Central memory CD8-positive, alpha-beta T cell (primary cell): ENCODE measurements around the gene SH2D6.
A peak's percentile ranks its signal among the peaks of the same experiment; 100 is the strongest.
"Not testable (repeated sequence)": the region's sequence is repeated elsewhere in the genome, so short reads cannot be mapped to it uniquely, and the experiment has no call there.

ENCODE experiments used
- ATAC-seq: fragments of 150-1000 bp; cut with Tn5 transposase; replicated peaks from 2 replicates; pipeline ENCODE4 v1.10.0; 2022; ENCODE audit warnings: mild to moderate bottlenecking, moderate FRiP score, moderate number of reproducible peaks; ENCODE audit not compliant: poor library complexity, severe bottlenecking; ENCODE audit errors: extremely low read depth
- DNase-seq, 2 donors: peaks; one replicate each; pipeline ENCODE4 v3.0.0; 2021; ENCODE audit warnings: low spot score in 2 of 2
- H3K27ac Mint-ChIP-seq: one replicate; pipeline ENCODE4 v1.8.0; 2022; ENCODE audit warnings: low read depth, mild to moderate bottlenecking, moderate library complexity, mixed read lengths
- H3K27me3 Mint-ChIP-seq: one replicate; pipeline ENCODE4 v1.8.0; 2022; ENCODE audit warnings: mixed read lengths
- H3K36me3 Mint-ChIP-seq: one replicate; pipeline ENCODE4 v1.8.0; 2022; ENCODE audit warnings: mild to moderate bottlenecking, moderate library complexity, mixed read lengths; ENCODE audit not compliant: insufficient read depth
- H3K4me1 Mint-ChIP-seq: one replicate; pipeline ENCODE4 v1.8.0; 2022; ENCODE audit warnings: mixed read lengths
- H3K4me3 Mint-ChIP-seq: one replicate; pipeline ENCODE4 v1.8.0; 2022; ENCODE audit warnings: mild to moderate bottlenecking, moderate library complexity, mixed read lengths
- H3K9me3 Mint-ChIP-seq: one replicate; pipeline ENCODE4 v1.8.0; 2022; ENCODE audit warnings: mixed read lengths

The SH2D6 gene

DNA sequence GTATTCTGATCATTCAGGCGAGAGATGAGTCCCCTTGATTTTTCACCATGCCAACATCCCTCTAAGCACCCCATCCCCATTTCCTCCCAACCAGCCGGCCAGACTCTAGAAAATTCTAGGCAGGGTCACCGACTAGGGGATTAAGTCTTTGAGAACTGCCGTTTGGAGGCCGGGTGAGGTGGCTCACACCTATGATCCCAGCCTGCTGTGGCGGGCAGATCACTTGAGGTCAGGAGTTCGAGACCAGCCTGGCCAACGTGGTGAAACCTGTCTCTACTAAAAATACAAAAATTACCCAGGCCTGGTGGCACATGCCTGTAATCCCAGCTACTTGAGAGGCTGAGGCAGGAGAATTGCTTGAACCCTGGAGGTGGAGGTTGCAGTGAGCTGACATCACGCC is 21.1 kb downstream of the SH2D6 start:
- not testable (repeated sequence) for DNase-seq, H3K4me3 Mint-ChIP-seq, ATAC-seq, H3K27me3 Mint-ChIP-seq, H3K9me3 Mint-ChIP-seq, H3K36me3 Mint-ChIP-seq
- H3K27ac Mint-ChIP-seq: peak overlapping the region; percentile 32
- peaks cover 19% of the 10 kb centered on the region for H3K4me1 Mint-ChIP-seq

- peak overlapping the region; percentile 32 for H3K27ac Mint-ChIP-seq
- H3K36me3 Mint-ChIP-seq: peaks cover 4% of the 10 kb centered on the region
- no peaks in the 10 kb centered on the region for H3K27me3 Mint-ChIP-seq
- DNase-seq: no peak
- H3K4me3 Mint-ChIP-seq: no peak overlapping the region
- H3K9me3 Mint-ChIP-seq: no peaks in the 10 kb centered on the region
- ATAC-seq: no peak
- H3K4me1 Mint-ChIP-seq: peaks cover 19% of the 10 kb centered on the region
These were observed 21.5 kb downstream of the SH2D6 start for GRCh38 chr2:85439986-85440385.

DNA sequence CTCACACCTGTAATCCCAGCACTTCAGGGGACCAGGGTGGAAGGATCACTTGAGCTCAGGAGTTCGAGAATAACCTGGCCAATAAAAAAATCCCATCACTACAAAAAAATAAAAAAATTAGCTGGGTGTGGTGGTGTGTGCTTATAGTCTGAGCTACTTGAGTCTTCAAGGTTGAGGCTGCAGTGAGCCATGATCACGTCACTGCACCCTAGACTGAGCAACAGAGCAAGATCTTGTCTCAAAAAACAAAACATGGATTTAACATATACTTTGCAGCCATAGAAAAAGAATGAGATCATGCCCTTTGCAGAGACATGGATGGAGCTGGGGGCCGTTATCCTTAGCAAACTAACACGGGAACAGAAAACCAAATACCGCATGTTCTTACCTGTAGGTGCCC is 22.2 kb downstream of the SH2D6 start:
- H3K27ac Mint-ChIP-seq: no peak overlapping the region
- ATAC-seq (no peak), DNase-seq (no peak)
- H3K27me3 Mint-ChIP-seq: no peaks in the 10 kb centered on the region
- H3K4me3 Mint-ChIP-seq: no peak overlapping the region
- peaks cover 4% of the 10 kb centered on the region for H3K36me3 Mint-ChIP-seq
- no peaks in the 10 kb centered on the region for H3K9me3 Mint-ChIP-seq
- H3K4me1 Mint-ChIP-seq: peaks cover 19% of the 10 kb centered on the region

GRCh38 chr2:85441864-85442263 is 23.4 kb downstream of the SH2D6 start:
- Mint-ChIP-seq H3K4me3 (no peak overlapping the region), H3K36me3 (peaks cover 6% of the 10 kb centered on the region), H3K27ac (no peak overlapping the region), H3K4me1 (peaks cover 12% of the 10 kb centered on the region), H3K27me3 (no peaks in the 10 kb centered on the region), H3K9me3 (no peaks in the 10 kb centered on the region)
- DNase-seq (no peak), ATAC-seq (no peak)

DNA sequence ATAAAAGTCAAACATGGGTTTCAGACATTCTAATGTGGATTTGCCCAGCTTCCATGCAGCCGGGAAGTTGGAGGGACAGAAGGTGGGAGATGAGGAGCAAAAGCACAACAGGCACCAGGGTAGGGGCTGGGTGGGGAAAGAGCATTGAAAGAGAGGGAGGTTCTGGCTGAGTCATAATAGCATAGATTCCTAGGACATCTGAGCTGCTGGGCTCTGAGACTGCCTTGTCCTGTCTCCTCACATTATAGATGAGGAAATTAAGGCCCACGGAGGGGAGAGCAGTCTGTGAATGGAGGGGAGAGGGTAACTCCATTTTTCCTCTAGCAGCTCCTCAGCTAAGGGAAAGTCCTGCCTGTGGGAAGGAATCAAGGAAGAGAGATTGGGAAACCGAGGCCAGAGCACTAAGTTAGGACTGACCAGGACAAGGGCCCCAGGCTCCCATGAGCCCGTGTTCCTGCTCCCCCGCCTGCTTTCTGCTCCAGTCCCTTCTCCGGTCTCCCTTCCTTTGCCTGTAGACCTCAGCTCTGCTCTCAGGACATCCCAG is 26.2 kb downstream of the SH2D6 start:
- Mint-ChIP-seq H3K4me1 (no peaks in the 10 kb centered on the region), H3K36me3 (peaks cover 3% of the 10 kb centered on the region), H3K27me3 (no peaks in the 10 kb centered on the region), H3K4me3 (no peak overlapping the region), H3K9me3 (no peaks in the 10 kb centered on the region), H3K27ac (no peak overlapping the region)
- no peak for ATAC-seq
- no peak for DNase-seq

DNA sequence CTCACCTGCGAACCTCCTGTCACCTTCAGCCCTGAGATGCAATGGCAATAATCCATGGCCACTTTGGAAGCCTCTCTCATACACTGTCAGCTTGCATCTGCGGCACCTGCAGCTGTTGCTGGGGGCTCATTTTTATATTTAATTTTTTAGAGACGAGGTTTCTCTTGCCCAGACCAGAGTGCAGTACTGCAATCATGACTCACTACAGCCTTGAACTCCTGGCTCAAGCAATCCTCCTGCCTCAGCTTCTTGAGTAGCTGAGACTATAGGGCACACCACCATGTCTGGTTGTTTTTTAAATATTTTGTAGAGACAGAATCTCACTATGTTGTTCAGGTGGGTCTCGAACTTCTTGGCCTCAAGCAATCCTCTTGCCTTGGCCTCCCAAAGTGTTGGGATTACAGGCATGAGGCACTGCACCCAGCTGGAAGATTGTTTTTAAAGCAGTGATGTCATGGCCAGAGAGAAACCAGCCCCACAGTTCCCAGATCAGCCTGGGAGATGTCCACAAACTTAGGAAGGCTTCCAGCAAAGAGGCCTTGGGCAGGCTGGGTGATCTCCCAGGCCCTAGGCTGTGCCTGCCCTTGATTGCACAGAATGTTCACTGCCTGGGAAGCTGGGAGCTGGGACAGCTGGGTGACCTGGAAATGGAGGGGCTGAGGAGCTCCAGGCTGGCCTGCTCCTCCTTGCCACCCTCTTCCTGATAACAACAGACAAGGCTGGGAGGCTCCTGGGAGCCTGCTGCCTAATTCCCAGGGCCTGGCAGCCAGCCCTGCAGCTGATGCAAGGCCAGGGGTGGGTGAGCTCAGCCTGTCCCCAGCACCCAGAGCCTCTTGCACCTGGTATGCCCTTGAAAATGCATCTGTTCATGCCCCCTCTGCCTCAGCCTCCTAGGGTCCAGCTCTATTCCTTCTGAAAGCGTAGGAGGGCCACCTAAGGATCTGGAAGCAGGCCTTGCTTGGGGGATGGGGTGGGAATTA is 27.1 kb downstream of the SH2D6 start:
- no peak overlapping the region for H3K27ac Mint-ChIP-seq
- DNase-seq: no peak
- no peak overlapping the region for H3K4me3 Mint-ChIP-seq
- H3K36me3 Mint-ChIP-seq: peaks cover 3% of the 10 kb centered on the region
- H3K9me3 Mint-ChIP-seq: no peaks in the 10 kb centered on the region
- ATAC-seq: no peak
- H3K4me1 Mint-ChIP-seq: no peaks in the 10 kb centered on the region
- H3K27me3 Mint-ChIP-seq: no peaks in the 10 kb centered on the region

GRCh38 chr2:85446296-85447221 is 28.0 kb downstream of the SH2D6 start:
- no peaks in the 10 kb centered on the region for H3K27me3 Mint-ChIP-seq
- no peaks in the 10 kb centered on the region for H3K9me3 Mint-ChIP-seq
- H3K4me1 Mint-ChIP-seq: no peaks in the 10 kb centered on the region
- DNase-seq: no peak
- ATAC-seq: no peak
- H3K27ac Mint-ChIP-seq: no peak overlapping the region
- peaks cover 3% of the 10 kb centered on the region for H3K36me3 Mint-ChIP-seq
- no peak overlapping the region for H3K4me3 Mint-ChIP-seq

DNA sequence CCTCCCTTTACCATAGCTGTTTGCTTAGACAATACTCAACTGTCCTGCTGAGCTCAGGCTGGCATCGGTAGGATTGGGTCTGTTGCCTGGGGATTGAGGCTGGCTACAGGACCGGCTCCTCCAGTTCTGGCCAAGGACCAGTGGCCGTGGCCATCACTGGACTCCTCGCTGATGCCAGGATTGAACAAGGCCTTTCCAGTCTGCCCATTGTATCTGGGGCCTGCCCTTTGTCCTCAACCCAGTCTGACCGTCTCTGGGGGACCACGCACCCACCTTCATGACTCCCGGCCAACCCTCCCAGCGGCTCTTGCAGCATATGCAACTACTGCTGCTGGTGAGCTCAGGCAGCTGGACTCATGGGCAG is 28.7 kb downstream of the SH2D6 start:
- no peak for DNase-seq
- no peaks in the 10 kb centered on the region for H3K9me3 Mint-ChIP-seq

DNA sequence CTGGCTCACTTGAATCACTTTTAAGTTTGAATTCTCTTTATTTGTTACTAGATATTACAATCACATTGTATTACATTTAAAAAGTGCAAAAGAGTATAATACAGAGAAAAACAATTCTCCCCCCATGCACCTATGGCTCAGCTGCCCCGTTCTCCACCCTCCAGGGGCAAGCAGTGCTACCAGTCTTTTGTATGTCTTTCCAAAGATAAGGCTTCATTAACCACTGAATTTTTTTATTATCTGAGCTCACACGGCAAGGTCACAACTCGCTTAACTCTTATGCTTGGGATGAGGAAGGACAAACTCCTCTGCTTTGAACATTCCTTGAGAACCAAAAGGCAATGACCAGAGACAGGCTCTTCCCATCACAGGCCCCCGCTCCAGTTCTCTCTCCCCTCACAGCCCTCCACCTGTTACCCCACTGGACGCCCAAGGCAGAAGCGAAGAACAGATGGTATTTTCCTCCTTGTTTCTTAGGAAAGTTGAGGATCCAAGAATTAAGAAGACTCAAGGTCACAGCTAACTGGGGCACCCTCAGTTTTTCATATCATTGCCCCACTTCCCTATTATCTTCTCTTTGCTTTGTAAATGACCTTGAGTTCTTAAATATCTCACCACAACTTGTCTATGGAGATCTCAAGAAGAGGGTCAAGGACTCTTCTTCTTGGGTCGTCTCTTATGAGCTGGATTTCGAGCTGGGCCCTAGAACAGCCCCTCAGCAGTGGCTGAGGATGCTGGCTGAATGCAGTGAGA is 30.1 kb downstream of the SH2D6 start:
- no peaks in the 10 kb centered on the region for H3K27me3 Mint-ChIP-seq
- H3K4me3 Mint-ChIP-seq: no peak overlapping the region
- H3K4me1 Mint-ChIP-seq: no peaks in the 10 kb centered on the region
- H3K36me3 Mint-ChIP-seq: peaks cover 3% of the 10 kb centered on the region
- DNase-seq (no peak), ATAC-seq (no peak)
- H3K27ac Mint-ChIP-seq: no peak overlapping the region
- H3K9me3 Mint-ChIP-seq: no peaks in the 10 kb centered on the region

More for the DNA sequence above, 28.7 kb downstream of the SH2D6 start:
- ATAC-seq: no peak
- Mint-ChIP-seq H3K36me3 (peaks cover 3% of the 10 kb centered on the region), H3K27ac (no peak overlapping the region), H3K4me1 (no peaks in the 10 kb centered on the region), H3K4me3 (no peak overlapping the region), H3K27me3 (no peaks in the 10 kb centered on the region)

GRCh38 chr2:85449214-85449588 is 30.7 kb downstream of the SH2D6 start:
- Mint-ChIP-seq H3K9me3 (no peaks in the 10 kb centered on the region), H3K27ac (no peak overlapping the region), H3K36me3 (peaks cover 2% of the 10 kb centered on the region), H3K4me1 (no peaks in the 10 kb centered on the region), H3K4me3 (no peak overlapping the region), H3K27me3 (no peaks in the 10 kb centered on the region)
- DNase-seq: no peak
- no peak for ATAC-seq

DNA sequence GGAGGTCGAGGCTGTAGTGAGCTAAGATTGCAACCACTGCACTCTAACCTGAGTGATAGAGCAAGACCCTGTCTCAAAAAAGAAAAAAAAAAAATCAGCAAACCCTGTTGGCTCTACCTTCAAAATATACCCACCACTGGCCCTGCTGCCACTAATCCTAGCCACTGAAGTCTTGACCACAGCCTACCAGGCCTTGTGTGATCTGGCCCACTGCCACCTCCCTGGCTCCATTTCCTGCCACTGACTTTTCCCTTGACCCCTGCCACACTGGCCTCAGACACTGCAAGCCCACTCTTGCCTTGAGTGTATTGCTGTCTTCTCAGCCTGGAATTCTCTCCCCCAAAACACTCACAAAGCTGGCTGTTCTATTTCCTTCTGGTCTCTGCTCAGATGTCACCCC is 33.7 kb downstream of the SH2D6 start:
- Mint-ChIP-seq H3K36me3 (no peaks in the 10 kb centered on the region), H3K27ac (no peak overlapping the region), H3K9me3 (no peaks in the 10 kb centered on the region), H3K27me3 (no peaks in the 10 kb centered on the region), H3K4me1 (no peaks in the 10 kb centered on the region), H3K4me3 (no peak overlapping the region)
- no peak for ATAC-seq
- DNase-seq: no peak

GRCh38 chr2:85453571-85453970 is 35.1 kb downstream of the SH2D6 start:
- no peak overlapping the region for H3K4me3 Mint-ChIP-seq
- no peak for ATAC-seq

More at GRCh38 chr2:85453571-85453970, 35.1 kb downstream of the SH2D6 start:
- H3K36me3 Mint-ChIP-seq: no peaks in the 10 kb centered on the region
- no peak for DNase-seq
- H3K9me3 Mint-ChIP-seq: no peaks in the 10 kb centered on the region
- no peaks in the 10 kb centered on the region for H3K27me3 Mint-ChIP-seq
- H3K4me1 Mint-ChIP-seq: no peaks in the 10 kb centered on the region
- no peak overlapping the region for H3K27ac Mint-ChIP-seq
